ENCODE measurements around the gene LSAMP. TPM values are rescaled to one million over a fixed set of nuclear protein-coding genes. Genes with fewer than 3 reads are reported as not detected.

LSAMP gene
- total and polyA plus RNA-seq, 2 of the 8 experiments (the other 6 are each of a cell fraction or from before 2014, with no cell fraction given): 1.8 to 5.7 TPM

DNA sequence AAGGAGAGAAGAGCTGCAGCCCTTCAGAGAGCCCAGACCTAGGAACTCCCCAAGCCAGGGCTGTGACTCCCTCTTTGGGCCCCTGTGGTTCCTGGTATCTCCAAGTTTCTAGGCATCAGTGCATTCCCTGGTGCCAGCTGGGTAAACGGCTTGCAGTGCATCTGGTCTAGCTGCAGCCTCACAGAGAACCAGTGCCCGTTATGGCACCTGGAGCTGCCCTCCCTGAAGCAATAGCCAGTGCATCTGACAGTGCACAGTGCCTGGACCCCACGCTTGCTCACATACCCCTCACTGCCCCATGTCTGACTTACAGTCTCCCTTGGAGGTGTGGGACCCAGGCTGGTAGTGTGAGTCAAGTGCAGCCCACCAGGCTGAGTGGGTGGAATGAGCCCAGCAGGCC lies 52.1 kb downstream of the LSAMP start:
- no peak for FAIRE-seq
- TF ChIP-seq, protein P1, sequence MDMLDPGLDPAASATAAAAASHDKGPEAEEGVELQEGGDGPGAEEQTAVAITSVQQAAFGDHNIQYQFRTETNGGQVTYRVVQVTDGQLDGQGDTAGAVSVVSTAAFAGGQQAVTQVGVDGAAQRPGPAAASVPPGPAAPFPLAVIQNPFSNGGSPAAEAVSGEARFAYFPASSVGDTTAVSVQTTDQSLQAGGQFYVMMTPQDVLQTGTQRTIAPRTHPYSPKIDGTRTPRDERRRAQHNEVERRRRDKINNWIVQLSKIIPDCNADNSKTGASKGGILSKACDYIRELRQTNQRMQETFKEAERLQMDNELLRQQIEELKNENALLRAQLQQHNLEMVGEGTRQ (IDR thresholded peaks at IDR 0.05; ENCODE audit: low read length): no peak
- TF ChIP-seq BRCA1 (IDR thresholded peaks at IDR 0.05; ENCODE audit: low read depth, low read length): no peak
- TF ChIP-seq JUND (IDR thresholded peaks at IDR 0.05; ENCODE audit: low read length): no peak
- no peak for TF ChIP-seq CREB1 (IDR thresholded peaks at IDR 0.05)
- no peak for TF ChIP-seq BACH1 (IDR thresholded peaks at IDR 0.05; ENCODE audit: low read length)
- no peak for TF ChIP-seq TAF1 (IDR thresholded peaks at IDR 0.05; ENCODE audit: low read depth, low read length)
- TF ChIP-seq POLR2AphosphoS5 (IDR thresholded peaks at IDR 0.05; ENCODE audit: low read depth, low read length): no peak
- no peak for TF ChIP-seq POLR2A (IDR thresholded peaks at IDR 0.05; ENCODE audit: control extremely low read depth in 1 of 2, low read depth in 2 of 2, low read length in 2 of 2)
- no peak for TF ChIP-seq EP300 (IDR thresholded peaks at IDR 0.05; ENCODE audit: borderline replicate concordance in 1 of 2, low read depth in 2 of 2, low read length in 2 of 2)
- TF ChIP-seq SUZ12 (IDR thresholded peaks at IDR 0.05; ENCODE audit: low read length): no peak
- no peak for TF ChIP-seq CEBPB (IDR thresholded peaks at IDR 0.05; ENCODE audit: low read depth, low read length)
- no peak for TF ChIP-seq HDAC6 (IDR thresholded peaks at IDR 0.05; ENCODE audit: low read depth, low read length)

More for the DNA sequence above, 52.1 kb downstream of the LSAMP start:
- H3K18ac ChIP-seq (ENCODE audit: extremely low read depth, low read length): peak overlapping the region; percentile 38; the same call in 1 of the 2 replicates
- H2BK15ac ChIP-seq (ENCODE audit: low read length): no peak overlapping the region
- CTCF ChIA-PET (ENCODE audit: partially characterized antibody): interaction anchor here (0.6 to 1.4 kb wide), 5 partner anchors 8 to 253 kb away, joined by 3 read pairs; no protein-coding TSS in a partner anchor
- H3K27me3 ChIP-seq (replicated peaks in 1 of 4; ENCODE audit: control insufficient read depth in 3 of 4, extremely low read depth in 1 of 4, insufficient read depth in 3 of 4, low read length in 3 of 4): no peaks in the 10 kb centered on the region
- no peak overlapping the region for H3K4me3 ChIP-seq (ENCODE audit: extremely low read depth in 1 of 4, insufficient read depth in 2 of 4, low read depth in 3 of 4, low read length in 4 of 4)
- H3K36me3 ChIP-seq (ENCODE audit: control insufficient read depth in 2 of 4, insufficient read depth in 4 of 4, low read length in 3 of 4): no peaks in the 10 kb centered on the region
- no peak overlapping the region for H2BK12ac ChIP-seq (ENCODE audit: low read depth, low read length)
- no peak overlapping the region for H4K5ac ChIP-seq (ENCODE audit: insufficient read length, low read depth, low read length)
- no peak overlapping the region for H3K4me2 ChIP-seq (ENCODE audit: insufficient read depth in 1 of 2, low read depth in 2 of 2, low read length in 2 of 2)
- no peak overlapping the region for H2BK5ac ChIP-seq (ENCODE audit: low read depth, low read length)
- H4K8ac ChIP-seq (ENCODE audit: extremely low read depth, insufficient read depth, low read length): no peak overlapping the region
- H3K27ac ChIP-seq (ENCODE audit: low read depth, low read length): no peak overlapping the region
- no peak overlapping the region for H2BK120ac ChIP-seq (replicated peaks; ENCODE audit: low read depth, low read length)
- no peaks in the 10 kb centered on the region for H3K9me3 ChIP-seq (ENCODE audit: insufficient read depth in 2 of 2, low read depth in 1 of 2, low read length in 1 of 2)
- no peaks in the 10 kb centered on the region for H3K79me2 ChIP-seq (ENCODE audit: control insufficient read depth in 1 of 2, insufficient read depth in 2 of 2, low read length in 2 of 2)
- no peak overlapping the region for H3K9ac ChIP-seq (replicated peaks in 1 of 4; ENCODE audit: extremely low read depth in 1 of 4, low read depth in 3 of 4, low read length in 3 of 4)
- whole genome bisulfite sequencing, 2 experiments (ENCODE audit: extremely low coverage in 1 of 2, insufficient coverage in 1 of 2, insufficient read length in 1 of 2, insufficient replicate concordance in 2 of 2, low coverage in 1 of 2, low lambda C conversion rate in 2 of 2, missing lambda C conversion rate in 1 of 2): 84% methylated on average over 3 of the region's 3 CpGs; no CpG with 5 or more reads in 1 of the 2 experiments
- DNase-seq (ENCODE audit: low read depth in 1 of 2, low spot score in 2 of 2): no peak
- H4K20me1 ChIP-seq (replicated peaks in 1 of 2; ENCODE audit: control insufficient read depth in 1 of 2, insufficient read depth in 2 of 2, low read length in 2 of 2): no peaks in the 10 kb centered on the region
- no peak overlapping the region for H3K14ac ChIP-seq (ENCODE audit: insufficient read length)
- H4K91ac ChIP-seq (replicated peaks; ENCODE audit: insufficient read length, low read length): no peak overlapping the region
- H3K4me1 ChIP-seq (replicated peaks in 1 of 4; ENCODE audit: control insufficient read depth in 3 of 4, insufficient read depth in 4 of 4, low read length in 3 of 4): peaks cover 3 to 11% (median 8%) of the 10 kb centered on the region in 4 experiments; a peak in 5 of 7 replicates
- no peak overlapping the region for H3K56ac ChIP-seq (replicated peaks; ENCODE audit: insufficient read length, low read depth, low read length)
- no peaks in the 10 kb centered on the region for H3K79me1 ChIP-seq (ENCODE audit: low read depth, low read length)
- no peak overlapping the region for H2AK5ac ChIP-seq (ENCODE audit: low read depth, low read length)
- H2AFZ ChIP-seq (ENCODE audit: low read length): no peak overlapping the region
- H3K23ac ChIP-seq (ENCODE audit: insufficient read length): no peak overlapping the region
- H3K23me2 ChIP-seq (ENCODE audit: low read depth, low read length): no peaks in the 10 kb centered on the region
- no peak overlapping the region for H2BK20ac ChIP-seq (ENCODE audit: low read length)
- POLR2A ChIA-PET (ENCODE audit: partially characterized antibody): interaction anchor here (0.7 kb wide), 1 partner anchor 62 kb away, joined by 3 read pairs; no protein-coding TSS in a partner anchor
- no peak overlapping the region for H3K4ac ChIP-seq (replicated peaks; ENCODE audit: insufficient read length, low read depth, low read length)

All from H1 (cell line).